ENCODE results near the gene RAPGEF6.
"Not testable (repeated sequence)": the region's sequence is repeated elsewhere in the genome, so short reads cannot be mapped to it uniquely, and the experiment has no call there.

Gene RAPGEF6

GRCh38 chr5:131416729-131417128 is 218.3 kb downstream of the RAPGEF6 start:
- no peak for DNase-seq

- no peak for DNase-seq
Measured at GRCh38 chr5:131413605-131414559, 221.1 kb downstream of the RAPGEF6 start.

- no peak for DNase-seq
Measured at GRCh38 chr5:131406975-131407638, 227.9 kb downstream of the RAPGEF6 start.

GRCh38 chr5:131406076-131406475 is 229.0 kb downstream of the RAPGEF6 start:
- DNase-seq: no peak

GRCh38 chr5:131405674-131406073 is 229.4 kb downstream of the RAPGEF6 start:
- no peak for DNase-seq

GRCh38 chr5:131400585-131400984 is 234.4 kb downstream of the RAPGEF6 start:
- no peak for DNase-seq

- not testable (repeated sequence) for DNase-seq
Measured at GRCh38 chr5:131399007-131399406, 236.0 kb downstream of the RAPGEF6 start.

GRCh38 chr5:131396630-131397273 is 238.3 kb downstream of the RAPGEF6 start:
- no peak for DNase-seq

- DNase-seq: peak; percentile 32
Measured at GRCh38 chr5:131396015-131396414, 239.0 kb downstream of the RAPGEF6 start.

- DNase-seq: peak; percentile 34
Measured at GRCh38 chr5:131394128-131394527, 240.9 kb downstream of the RAPGEF6 start.

GRCh38 chr5:131393498-131393968 is 241.5 kb downstream of the RAPGEF6 start:
- no peak for DNase-seq

- DNase-seq: no peak
Measured at GRCh38 chr5:131392466-131393095, 242.4 kb downstream of the RAPGEF6 start.

GRCh38 chr5:131389869-131390265 is 245.2 kb downstream of the RAPGEF6 start:
- no peak for DNase-seq

GRCh38 chr5:131389096-131389868 is 245.7 kb downstream of the RAPGEF6 start:
- DNase-seq: peak; percentile 33

- DNase-seq: no peak
Measured at GRCh38 chr5:131387255-131387654, 247.8 kb downstream of the RAPGEF6 start.

- DNase-seq: no peak
Measured at GRCh38 chr5:131386779-131387178, 248.2 kb downstream of the RAPGEF6 start.

GRCh38 chr5:131386124-131386523 is 248.9 kb downstream of the RAPGEF6 start:
- no peak for DNase-seq

- DNase-seq: peak; percentile 69
Measured at GRCh38 chr5:131384616-131385214, 250.3 kb downstream of the RAPGEF6 start.

GRCh38 chr5:131384173-131384572 is 250.9 kb downstream of the RAPGEF6 start:
- no peak for DNase-seq

- DNase-seq: peak; percentile 30
Measured at GRCh38 chr5:131382407-131383395, 252.3 kb downstream of the RAPGEF6 start.

Measured in activated naive CD4-positive, alpha-beta T cell treated with anti-CD3 and anti-CD28 coated beads, Interleukin-2, amount 50 U/mL, for 16 hours (primary cell).